K562 (cell line): ENCODE measurements around the gene NME4. TPM values are rescaled to one million over a fixed set of nuclear protein-coding genes. Genes with fewer than 3 reads are reported as not detected.

Experiments
- CBX1 ChIP-seq: sonication (generic); IDR thresholded peaks from 2 replicates; pipeline ENCODE4 v1.6.1; 2016; ENCODE audit warnings: antibody characterized with exemption, low read depth, mild to moderate bottlenecking
- CBX2 ChIP-seq: fragments of 200-600 bp; sonication (generic); IDR thresholded peaks from one replicate; pipeline ENCODE4 v1.6.1; 2012; ENCODE audit warnings: mild to moderate bottlenecking, low read length, inconsistent platforms; ENCODE audit not compliant: insufficient read depth, poor library complexity, severe bottlenecking
- ELF2 ChIP-seq: fragments of 250-450 bp; sonication (Bioruptor Pico); IDR thresholded peaks from 2 replicates; pipeline ENCODE4 v1.5.0; 2021; ENCODE audit warnings: mild to moderate bottlenecking
- MTF1 ChIP-seq: fragments of 250-450 bp; sonication (Bioruptor Pico); IDR thresholded peaks from 2 replicates; pipeline ENCODE4 v1.9.0; 2021; ENCODE audit warnings: moderate library complexity, mild to moderate bottlenecking, inconsistent platforms, borderline replicate concordance
- MYBL2 ChIP-seq, 2 experiments: fragments of 450-650 bp in 1 of 2; sonication (generic) in 1 of 2; formaldehyde crosslinking in 1 of 2; IDR thresholded peaks; 2 replicates each; pipeline versions ENCODE4 v1.6.1 to v1.8.1; 2017 to 2022; ENCODE audit warnings: borderline replicate concordance in 1 of 2, inconsistent platforms in 1 of 2, low read depth in 1 of 2, mild to moderate bottlenecking in 1 of 2, missing genetic modification reagents in 1 of 2, moderate library complexity in 1 of 2
- NFIX ChIP-seq: fragments of 250-450 bp; sonication (Bioruptor Pico); IDR thresholded peaks from 2 replicates; pipeline ENCODE4 v1.4.0; 2020; ENCODE audit warnings: low read depth, mild to moderate bottlenecking, moderate library complexity
- RBM25 ChIP-seq: fragments of 200-400 bp; formaldehyde crosslinking; IDR thresholded peaks from 2 replicates; pipeline ENCODE4 v1.6.1; 2018; ENCODE audit warnings: low read length, low read depth, moderate library complexity; ENCODE audit not compliant: severe bottlenecking
- THRAP3 ChIP-seq: fragments of 450-650 bp; IDR thresholded peaks from 2 replicates; pipeline ENCODE4 v1.6.1; 2016; ENCODE audit warnings: mild to moderate bottlenecking, inconsistent platforms, borderline replicate concordance
- TOE1 ChIP-seq, 2 experiments: fragments of 450-650 bp in 1 of 2; sonication (generic) in 1 of 2; formaldehyde crosslinking in 1 of 2; IDR thresholded peaks; 2 replicates each; pipeline versions ENCODE4 v1.7.1 to v1.8.0; 2016 to 2022; ENCODE audit warnings: borderline replicate concordance in 2 of 2, mild to moderate bottlenecking in 2 of 2, antibody characterized with exemption in 1 of 2, inconsistent platforms in 1 of 2, low read depth in 1 of 2, missing genetic modification reagents in 1 of 2, moderate library complexity in 1 of 2
- XRCC5 ChIP-seq: fragments of 200-400 bp; formaldehyde crosslinking; IDR thresholded peaks from 2 replicates; pipeline ENCODE4 v1.6.1; 2017; ENCODE audit warnings: low read depth, mild to moderate bottlenecking, low read length
- ZNF121 ChIP-seq: sonication (generic); formaldehyde crosslinking; conservative IDR thresholded peaks from 2 replicates; pipeline ENCODE4 v1.8.0; 2022; ENCODE audit warnings: missing genetic modification reagents
- ZNF124 ChIP-seq: sonication (generic); formaldehyde crosslinking; IDR thresholded peaks from 2 replicates; pipeline ENCODE4 v1.8.1; 2022; ENCODE audit warnings: missing genetic modification reagents
- ZNF174 ChIP-seq: fragments of 250-450 bp; sonication (Bioruptor Pico); IDR thresholded peaks from 2 replicates; pipeline ENCODE4 v1.4.0; 2020; ENCODE audit warnings: mild to moderate bottlenecking
- polyA plus RNA-seq, 8 experiments: library from polyadenylated mRNA; depleted of rRNA in 4 of 8; stranded (reverse) in 5 of 8; unstranded in 3 of 8; fragments of >200 nt; fragmentation: Nextera tagmentation in 2 of 8; fragmentation: Illumina TruSeq in 1 of 8; extraction: Ambion mirVana in 2 of 8; extraction: Trizol in 1 of 8; gene quantifications; 2 replicates each; pipeline versions ENCODE4 v1.2.1 to v1.2.3, GENCODE V29; 2011 to 2014; ENCODE audit warnings: inconsistent platforms in 1 of 8, missing spikeins in 1 of 8
- total RNA-seq, 7 experiments: library from RNA; depleted of rRNA in 6 of 7; stranded (reverse); fragments of >200 nt in 6 of 7; fragmentation: Illumina TruSeq in 2 of 7; extraction: Trizol in 2 of 7; gene quantifications; 2 replicates each; pipeline versions ENCODE4 v1.2.1 to v1.2.3, GENCODE V29; 2011 to 2021; ENCODE audit warnings: low replicate concordance in 1 of 7
- TF ChIP-seq, protein P1 (sequence below): IDR thresholded peaks from 2 replicates; pipeline ENCODE4 v1.6.1; 2012; ENCODE audit warnings: low read depth, low read length, improper control_type of control experiment, borderline replicate concordance
- TF ChIP-seq, protein P2 (sequence below): fragments of 250-450 bp; sonication (Bioruptor Pico); IDR thresholded peaks from 2 replicates; pipeline ENCODE4 v1.4.0; 2020
- TF ChIP-seq, protein P3 (sequence below): fragments of 250-450 bp; sonication (Bioruptor Pico); IDR thresholded peaks from 2 replicates; pipeline ENCODE4 v1.8.0; 2022; ENCODE audit warnings: moderate library complexity, mild to moderate bottlenecking, inconsistent platforms
- TF ChIP-seq, protein P4 (sequence below): fragments of 450-650 bp; IDR thresholded peaks from 2 replicates; pipeline ENCODE4 v1.6.1; 2017; ENCODE audit warnings: antibody characterized with exemption

NME4 gene
- total and polyA plus RNA-seq, 9 of the 15 experiments (the other 6 are each of a cell fraction or from before 2014, with no cell fraction given), result 15.4 to 264 (median 139) TPM

GRCh38 chr16:425082-425718 is 28.2 kb downstream of the NME4 start, which contains the start of gene RAB11FIP3 (continued):
- TF ChIP-seq, protein P1, sequence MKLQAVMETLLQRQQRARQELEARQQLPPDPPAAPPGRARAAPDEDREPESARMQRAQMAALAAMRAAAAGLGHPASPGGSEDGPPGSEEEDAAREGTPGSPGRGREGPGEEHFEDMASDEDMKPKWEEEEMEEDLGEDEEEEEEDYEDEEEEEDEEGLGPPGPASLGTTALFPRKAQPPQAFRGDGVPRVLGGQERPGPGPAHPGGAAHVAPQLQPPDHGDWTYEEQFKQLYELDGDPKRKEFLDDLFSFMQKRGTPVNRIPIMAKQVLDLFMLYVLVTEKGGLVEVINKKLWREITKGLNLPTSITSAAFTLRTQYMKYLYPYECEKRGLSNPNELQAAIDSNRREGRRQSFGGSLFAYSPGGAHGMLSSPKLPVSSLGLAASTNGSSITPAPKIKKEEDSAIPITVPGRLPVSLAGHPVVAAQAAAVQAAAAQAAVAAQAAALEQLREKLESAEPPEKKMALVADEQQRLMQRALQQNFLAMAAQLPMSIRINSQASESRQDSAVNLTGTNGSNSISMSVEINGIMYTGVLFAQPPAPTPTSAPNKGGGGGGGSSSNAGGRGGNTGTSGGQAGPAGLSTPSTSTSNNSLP, result no peak
- TF ChIP-seq NFIX (CRISPR knock-in tag) (no peak), ELF2 (CRISPR knock-in tag) (no peak), TOE1 (IDR thresholded peaks at IDR 0.05; ENCODE audit: borderline replicate concordance) (no peak), TOE1 (CRISPR knock-in tag; IDR thresholded peaks at IDR 0.05; ENCODE audit: borderline replicate concordance, low read depth) (0 out of 2 replicates have a peak, but pooled peaks have one; percentile 19), MYBL2 (IDR thresholded peaks at IDR 0.05; ENCODE audit: low read depth) (no peak), MYBL2 (CRISPR knock-in tag; IDR thresholded peaks at IDR 0.05; ENCODE audit: borderline replicate concordance) (no peak), ZNF174 (CRISPR knock-in tag) (no peak), THRAP3 (no peak), ZNF121 (no peak), MTF1 (no peak), XRCC5 (no peak), RBM25 (no peak), CBX2 (no peak), CBX1 (no peak), ZNF124 (CRISPR knock-in tag) (0 out of 2 replicates have a peak, but pooled peaks have one; percentile 68)
- TF ChIP-seq, protein P2, sequence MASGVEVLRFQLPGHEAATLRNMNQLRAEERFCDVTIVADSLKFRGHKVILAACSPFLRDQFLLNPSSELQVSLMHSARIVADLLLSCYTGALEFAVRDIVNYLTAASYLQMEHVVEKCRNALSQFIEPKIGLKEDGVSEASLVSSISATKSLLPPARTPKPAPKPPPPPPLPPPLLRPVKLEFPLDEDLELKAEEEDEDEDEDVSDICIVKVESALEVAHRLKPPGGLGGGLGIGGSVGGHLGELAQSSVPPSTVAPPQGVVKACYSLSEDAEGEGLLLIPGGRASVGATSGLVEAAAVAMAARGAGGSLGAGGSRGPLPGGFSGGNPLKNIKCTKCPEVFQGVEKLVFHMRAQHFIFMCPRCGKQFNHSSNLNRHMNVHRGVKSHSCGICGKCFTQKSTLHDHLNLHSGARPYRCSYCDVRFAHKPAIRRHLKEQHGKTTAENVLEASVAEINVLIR, result peak; percentile 64
- TF ChIP-seq, protein P3, sequence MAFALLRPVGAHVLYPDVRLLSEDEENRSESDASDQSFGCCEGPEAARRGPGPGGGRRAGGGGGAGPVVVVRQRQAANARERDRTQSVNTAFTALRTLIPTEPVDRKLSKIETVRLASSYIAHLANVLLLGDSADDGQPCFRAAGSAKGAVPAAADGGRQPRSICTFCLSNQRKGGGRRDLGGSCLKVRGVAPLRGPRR (CRISPR knock-in tag), result no peak
- TF ChIP-seq, protein P4, sequence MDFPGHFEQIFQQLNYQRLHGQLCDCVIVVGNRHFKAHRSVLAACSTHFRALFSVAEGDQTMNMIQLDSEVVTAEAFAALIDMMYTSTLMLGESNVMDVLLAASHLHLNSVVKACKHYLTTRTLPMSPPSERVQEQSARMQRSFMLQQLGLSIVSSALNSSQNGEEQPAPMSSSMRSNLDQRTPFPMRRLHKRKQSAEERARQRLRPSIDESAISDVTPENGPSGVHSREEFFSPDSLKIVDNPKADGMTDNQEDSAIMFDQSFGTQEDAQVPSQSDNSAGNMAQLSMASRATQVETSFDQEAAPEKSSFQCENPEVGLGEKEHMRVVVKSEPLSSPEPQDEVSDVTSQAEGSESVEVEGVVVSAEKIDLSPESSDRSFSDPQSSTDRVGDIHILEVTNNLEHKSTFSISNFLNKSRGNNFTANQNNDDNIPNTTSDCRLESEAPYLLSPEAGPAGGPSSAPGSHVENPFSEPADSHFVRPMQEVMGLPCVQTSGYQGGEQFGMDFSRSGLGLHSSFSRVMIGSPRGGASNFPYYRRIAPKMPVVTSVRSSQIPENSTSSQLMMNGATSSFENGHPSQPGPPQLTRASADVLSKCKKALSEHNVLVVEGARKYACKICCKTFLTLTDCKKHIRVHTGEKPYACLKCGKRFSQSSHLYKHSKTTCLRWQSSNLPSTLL, result no peak
